K562 (cell line): Measurements from ENCODE around the gene ZFYVE21. TPM values are rescaled to one million over a fixed set of nuclear protein-coding genes. Genes with fewer than 3 reads are reported as not detected.
A peak's percentile ranks its signal among the peaks of the same experiment; 100 is the strongest.

Experiments
- ATAC-seq: fragments of 200-7000 bp; cut with Tn5 transposase; 3 replicates; pipeline ENCODE4 v1.9.1; 2020; ENCODE audit warnings: moderate library complexity
- BruUV-seq: library from RNA; stranded (reverse); fragments of 400-500 nt; replicated peaks from 2 replicates; lab custom pipeline; 2021; lab: Mats Ljungman, UMichigan
- CTCF ChIA-PET: fragments of 300-600 bp; formaldehyde crosslinking; extraction: SDS; loops from one replicate; lab custom pipeline; 2021; ENCODE audit warnings: low intra/inter-chr PET ratio; lab: Yijun Ruan, JAX
- POLR2A ChIA-PET: fragments of 300-600, 350-650 bp; sonication (Branson Sonifier 250); formaldehyde crosslinking; extraction: SDS; loops from one replicate; lab custom pipeline; 2021; ENCODE audit warnings: antibody characterized with exemption, inconsistent platforms; lab: Yijun Ruan, JAX
- DNase-seq, 4 experiments: peaks; one replicate each; pipeline versions ENCODE4 v3.0.0 to v3.0.0-alpha.2; 2011 to 2018; ENCODE audit warnings: low spot score in 3 of 4, mixed read lengths in 3 of 4; ENCODE audit errors: extremely low read depth in 1 of 4
- FAIRE-seq: peaks from 2 replicates; lab custom pipeline; 2011; peaks lifted over from hg19 to GRCh38; lab: Jason Lieb, UNC
- H2AFZ ChIP-seq: 2 replicates; pipeline ENCODE4 v1.6.0; 2011; ENCODE audit warnings: low read depth, low read length, control low read depth, inconsistent platforms
- H3K27ac ChIP-seq: fragments of 200-600 bp; 3 replicates; pipeline ENCODE4 v1.8.0; 2011; ENCODE audit warnings: low read depth, mild to moderate bottlenecking, control low read depth, inconsistent platforms, low read length, moderate library complexity, mixed read lengths; ENCODE audit errors: extremely low read depth
- H3K27me3 ChIP-seq, 2 experiments: fragments of 300-600 bp in 1 of 2; 2 replicates in 1 of 2; 3 replicates in 1 of 2; pipeline versions ENCODE4 v1.6.0 to v1.8.0; 2011; ENCODE audit warnings: inconsistent platforms in 2 of 2, low read length in 2 of 2, mild to moderate bottlenecking in 1 of 2, mixed read lengths in 1 of 2, moderate library complexity in 1 of 2; ENCODE audit not compliant: control insufficient read depth in 2 of 2, insufficient read depth in 2 of 2
- H3K36me3 ChIP-seq: fragments of 300-600 bp; 3 replicates; pipeline ENCODE4 v1.8.0; 2011; ENCODE audit warnings: mild to moderate bottlenecking, low read length, inconsistent platforms; ENCODE audit not compliant: control insufficient read depth, insufficient read depth
- H3K4me1 ChIP-seq, 2 experiments: fragments of 200-600 bp in 1 of 2; replicated peaks in 1 of 2; 2 replicates in 1 of 2; 3 replicates in 1 of 2; pipeline versions ENCODE4 v1.5.1 to v1.8.0; 2011; ENCODE audit warnings: inconsistent platforms in 2 of 2, low read length in 2 of 2, mild to moderate bottlenecking in 1 of 2, mixed read lengths in 1 of 2, moderate library complexity in 1 of 2; ENCODE audit not compliant: control insufficient read depth in 2 of 2, insufficient read depth in 2 of 2
- H3K4me2 ChIP-seq: 2 replicates; pipeline ENCODE4 v1.6.1; 2011; ENCODE audit warnings: low read length, control low read depth, inconsistent platforms, mixed read lengths; ENCODE audit not compliant: insufficient read depth
- H3K4me3 ChIP-seq: fragments of 200-600 bp; sonication (generic), shearing (Covaris generic); 2 replicates; pipeline ENCODE4 v1.5.1; 2016; ENCODE audit warnings: control low read depth, inconsistent platforms
- H3K79me2 ChIP-seq: fragments of 200-600 bp; 3 replicates; pipeline ENCODE4 v1.8.0; 2011; ENCODE audit warnings: low read length, inconsistent platforms; ENCODE audit not compliant: control insufficient read depth, insufficient read depth
- H3K9ac ChIP-seq, 2 experiments: 2 replicates each; pipeline versions ENCODE4 v1.6.0 to v1.6.1; 2011; ENCODE audit warnings: low read depth in 2 of 2, low read length in 2 of 2, control low read depth in 1 of 2, inconsistent platforms in 1 of 2, mild to moderate bottlenecking in 1 of 2, mixed read lengths in 1 of 2; ENCODE audit not compliant: insufficient read depth in 1 of 2
- H3K9me1 ChIP-seq: one replicate; pipeline ENCODE4 v1.6.0; 2011; ENCODE audit warnings: inconsistent platforms, mild to moderate bottlenecking, low read length, moderate library complexity; ENCODE audit not compliant: control insufficient read depth, insufficient read depth
- H3K9me3 ChIP-seq: replicated peaks from 2 replicates; pipeline ENCODE4 v1.5.1; 2011; ENCODE audit warnings: low read depth, low read length, inconsistent platforms; ENCODE audit not compliant: control insufficient read depth, insufficient read depth
- H4K20me1 ChIP-seq: replicated peaks from 2 replicates; pipeline ENCODE4 v1.6.1; 2011; ENCODE audit warnings: low read length, inconsistent platforms, mixed read lengths; ENCODE audit not compliant: control insufficient read depth, insufficient read depth
- EWSR1 ChIP-seq: fragments of 450-650 bp; IDR thresholded peaks from 2 replicates; pipeline ENCODE4 v1.6.1; 2018; ENCODE audit warnings: borderline replicate concordance, mild to moderate bottlenecking, low read depth, moderate library complexity; ENCODE audit not compliant: partially characterized antibody
- FUS ChIP-seq: fragments of 200-400 bp; formaldehyde crosslinking; optimal IDR thresholded peaks from 2 replicates; pipeline ENCODE3; 2017; ENCODE audit warnings: low read depth, low read length
- NRF1 ChIP-seq, 2 experiments: fragments of 450-650 bp; IDR thresholded peaks in 1 of 2; conservative IDR thresholded peaks in 1 of 2; 2 replicates each; pipeline ENCODE4 v1.6.1; 2014; ENCODE audit warnings: mild to moderate bottlenecking in 2 of 2
- POLR2B ChIP-seq: fragments of 450-650 bp; IDR thresholded peaks from 2 replicates; pipeline ENCODE4 v1.6.1; 2018; ENCODE audit warnings: low read depth; ENCODE audit not compliant: partially characterized antibody
- SMAD1 ChIP-seq: fragments of 150-350 bp; IDR thresholded peaks from 2 replicates; pipeline ENCODE4 v1.6.1; 2014; ENCODE audit warnings: low read length, low read depth; ENCODE audit not compliant: partially characterized antibody
- TCF3 ChIP-seq: sonication (generic); formaldehyde crosslinking; IDR thresholded peaks from 2 replicates; pipeline ENCODE4 v1.4.0; 2020; ENCODE audit warnings: mild to moderate bottlenecking, missing genetic modification reagents
- ZNF133 ChIP-seq: fragments of 250-450 bp; sonication (Bioruptor Pico); IDR thresholded peaks from 2 replicates; pipeline ENCODE4 v1.4.0; 2020; ENCODE audit warnings: mild to moderate bottlenecking
- ZNF551 ChIP-seq: fragments of 250-450 bp; sonication (Bioruptor Pico); IDR thresholded peaks from 2 replicates; pipeline ENCODE4 v1.5.0; 2021; ENCODE audit warnings: mild to moderate bottlenecking, moderate library complexity
- ZNF57 ChIP-seq: fragments of 450-650 bp; formaldehyde crosslinking; IDR thresholded peaks from 2 replicates; pipeline ENCODE4 v1.4.0; 2020; ENCODE audit warnings: mild to moderate bottlenecking, moderate library complexity
- ZNF707 ChIP-seq: fragments of 250-450 bp; sonication (Bioruptor Pico); conservative IDR thresholded peaks from 2 replicates; pipeline ENCODE4 v1.8.0; 2022; ENCODE audit warnings: inconsistent platforms, mild to moderate bottlenecking, moderate library complexity
- WGBS: fragments of 100-300 bp; shearing (Covaris generic); methylation state at CpG from one replicate; pipeline ENCODE4 v1.1.6; 2016; ENCODE audit warnings: low coverage, mixed read lengths; ENCODE audit not compliant: insufficient coverage; ENCODE audit errors: missing lambda C conversion rate; 5-methylcytosine and 5-hydroxymethylcytosine counted together
- in situ Hi-C: fragments of 300-500 bp; cut with MboI; formaldehyde crosslinking; loops from 4 replicates; pipeline ENCODE4 v1.15.0; 2018; ENCODE audit warnings: inconsistent platforms, mixed read lengths
- intact Hi-C: fragments of 100-400 bp; cut with micrococcal nuclease; formaldehyde crosslinking; loops from 2 replicates; pipeline ENCODE4 v1.14.2; 2022
- polyA plus RNA-seq, 8 experiments: library from polyadenylated mRNA; depleted of rRNA in 4 of 8; stranded (reverse) in 5 of 8; unstranded in 3 of 8; fragments of >200 nt; fragmentation: Nextera tagmentation in 2 of 8; fragmentation: Illumina TruSeq in 1 of 8; extraction: Ambion mirVana in 2 of 8; extraction: Trizol in 1 of 8; gene quantifications; 2 replicates each; pipeline versions ENCODE4 v1.2.1 to v1.2.3, GENCODE V29; 2011 to 2014; ENCODE audit warnings: inconsistent platforms in 1 of 8, missing spikeins in 1 of 8
- total RNA-seq, 7 experiments: library from RNA; depleted of rRNA in 6 of 7; stranded (reverse); fragments of >200 nt in 6 of 7; fragmentation: Illumina TruSeq in 2 of 7; extraction: Trizol in 2 of 7; gene quantifications; 2 replicates each; pipeline versions ENCODE4 v1.2.1 to v1.2.3, GENCODE V29; 2011 to 2021; ENCODE audit warnings: low replicate concordance in 1 of 7
- TF ChIP-seq, protein P1 (sequence below): sonication (generic); formaldehyde crosslinking; IDR thresholded peaks from 2 replicates; pipeline ENCODE4 v1.8.1; 2022; ENCODE audit warnings: missing genetic modification reagents
- TF ChIP-seq, protein P2 (sequence below): sonication (generic); formaldehyde crosslinking; IDR thresholded peaks from 2 replicates; pipeline ENCODE4 v1.8.1; 2023; ENCODE audit warnings: mild to moderate bottlenecking, missing genetic modification reagents
- TF ChIP-seq, protein P3 (sequence below): fragments of 250-450 bp; sonication (Bioruptor Pico); IDR thresholded peaks from 2 replicates; pipeline ENCODE4 v1.8.0; 2021; ENCODE audit warnings: moderate library complexity, mild to moderate bottlenecking, inconsistent platforms

Gene ZFYVE21
- total and polyA plus RNA-seq, 9 of the 15 experiments (the other 6 are each of a cell fraction or from before 2014, with no cell fraction given), result 0.90 to 23.1 (median 15.6) TPM

DNA sequence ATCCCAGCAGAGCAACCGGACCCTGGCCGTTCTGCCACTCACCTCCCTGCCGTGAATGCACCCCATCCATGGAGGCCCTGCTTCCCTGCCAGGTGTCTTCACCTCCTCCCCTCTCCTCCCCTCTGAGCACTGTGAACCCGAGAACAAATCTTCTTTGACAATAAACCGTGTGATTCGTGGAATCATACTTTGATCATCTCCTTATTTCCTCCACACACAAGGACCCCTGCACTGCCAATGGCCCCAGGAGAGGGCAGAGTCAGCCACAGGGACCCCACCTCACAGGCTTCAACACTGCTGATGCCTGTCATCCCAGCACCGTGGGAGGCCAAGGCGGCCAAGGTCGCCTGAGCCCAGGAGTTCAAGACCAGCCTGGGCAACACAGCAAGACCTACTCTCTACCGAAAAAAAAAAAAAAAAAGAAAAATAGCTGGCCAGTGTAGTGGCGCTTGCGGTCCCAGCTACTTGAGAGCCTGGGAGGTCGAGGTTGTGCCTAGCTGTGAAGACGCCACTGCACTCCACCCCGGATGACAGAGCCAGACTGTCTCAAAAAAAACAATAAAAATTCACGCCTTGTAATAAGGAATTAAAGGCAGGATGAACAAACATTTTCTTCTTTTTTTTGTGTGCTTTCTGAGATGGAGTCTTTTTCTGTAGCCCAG is 1.4 kb upstream of the ZFYVE21 start:
- H3K9ac ChIP-seq, result peak overlapping the region; percentile 78 to 97
- BruUV-seq, result TSS peak; percentile 77
- DNase-seq (no peak), ATAC-seq (no peak), FAIRE-seq (no peak)
- 0 out of 2 replicates have a peak, but pooled peaks cover 2% of the 10 kb centered on the region for H4K20me1 ChIP-seq
- no peaks in the 10 kb centered on the region for H3K9me1 ChIP-seq
- ChIA-PET POLR2A (interaction anchor here (0.6 to 1.7 kb wide), 5 partner anchors 9 to 423 kb away, joined by 3 to 6 read pairs (median 3); no protein-coding TSS in a partner anchor), CTCF (no interaction called here)
- no peak overlapping the region for H2AFZ ChIP-seq
- H3K4me2 ChIP-seq, result peak overlapping the region; percentile 70
- 11% methylated on average over 9 of the region's 16 CpGs for WGBS
- H3K27ac ChIP-seq, result peak overlapping the region; percentile 87; the same call in 2 of the 3 replicates
- TF ChIP-seq NRF1 (conservative IDR thresholded peaks at IDR 0.05 in 1 of 2, IDR thresholded peaks at IDR 0.05 in 1 of 2), result no peak
- TF ChIP-seq, protein P1, sequence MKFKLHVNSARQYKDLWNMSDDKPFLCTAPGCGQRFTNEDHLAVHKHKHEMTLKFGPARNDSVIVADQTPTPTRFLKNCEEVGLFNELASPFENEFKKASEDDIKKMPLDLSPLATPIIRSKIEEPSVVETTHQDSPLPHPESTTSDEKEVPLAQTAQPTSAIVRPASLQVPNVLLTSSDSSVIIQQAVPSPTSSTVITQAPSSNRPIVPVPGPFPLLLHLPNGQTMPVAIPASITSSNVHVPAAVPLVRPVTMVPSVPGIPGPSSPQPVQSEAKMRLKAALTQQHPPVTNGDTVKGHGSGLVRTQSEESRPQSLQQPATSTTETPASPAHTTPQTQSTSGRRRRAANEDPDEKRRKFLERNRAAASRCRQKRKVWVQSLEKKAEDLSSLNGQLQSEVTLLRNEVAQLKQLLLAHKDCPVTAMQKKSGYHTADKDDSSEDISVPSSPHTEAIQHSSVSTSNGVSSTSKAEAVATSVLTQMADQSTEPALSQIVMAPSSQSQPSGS (CRISPR knock-in tag), result no peak
- no peak for TF ChIP-seq SMAD1
- TF ChIP-seq EWSR1, result no peak
- TF ChIP-seq, protein P2, sequence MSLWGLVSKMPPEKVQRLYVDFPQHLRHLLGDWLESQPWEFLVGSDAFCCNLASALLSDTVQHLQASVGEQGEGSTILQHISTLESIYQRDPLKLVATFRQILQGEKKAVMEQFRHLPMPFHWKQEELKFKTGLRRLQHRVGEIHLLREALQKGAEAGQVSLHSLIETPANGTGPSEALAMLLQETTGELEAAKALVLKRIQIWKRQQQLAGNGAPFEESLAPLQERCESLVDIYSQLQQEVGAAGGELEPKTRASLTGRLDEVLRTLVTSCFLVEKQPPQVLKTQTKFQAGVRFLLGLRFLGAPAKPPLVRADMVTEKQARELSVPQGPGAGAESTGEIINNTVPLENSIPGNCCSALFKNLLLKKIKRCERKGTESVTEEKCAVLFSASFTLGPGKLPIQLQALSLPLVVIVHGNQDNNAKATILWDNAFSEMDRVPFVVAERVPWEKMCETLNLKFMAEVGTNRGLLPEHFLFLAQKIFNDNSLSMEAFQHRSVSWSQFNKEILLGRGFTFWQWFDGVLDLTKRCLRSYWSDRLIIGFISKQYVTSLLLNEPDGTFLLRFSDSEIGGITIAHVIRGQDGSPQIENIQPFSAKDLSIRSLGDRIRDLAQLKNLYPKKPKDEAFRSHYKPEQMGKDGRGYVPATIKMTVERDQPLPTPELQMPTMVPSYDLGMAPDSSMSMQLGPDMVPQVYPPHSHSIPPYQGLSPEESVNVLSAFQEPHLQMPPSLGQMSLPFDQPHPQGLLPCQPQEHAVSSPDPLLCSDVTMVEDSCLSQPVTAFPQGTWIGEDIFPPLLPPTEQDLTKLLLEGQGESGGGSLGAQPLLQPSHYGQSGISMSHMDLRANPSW (CRISPR knock-in tag), result no peak
- no peak for TF ChIP-seq ZNF551
- no peak for TF ChIP-seq FUS
- TF ChIP-seq ZNF57 (CRISPR knock-in tag), result no peak
- no peak for TF ChIP-seq ZNF707 (CRISPR knock-in tag)
- no peak for TF ChIP-seq POLR2B
- TF ChIP-seq, protein P3, sequence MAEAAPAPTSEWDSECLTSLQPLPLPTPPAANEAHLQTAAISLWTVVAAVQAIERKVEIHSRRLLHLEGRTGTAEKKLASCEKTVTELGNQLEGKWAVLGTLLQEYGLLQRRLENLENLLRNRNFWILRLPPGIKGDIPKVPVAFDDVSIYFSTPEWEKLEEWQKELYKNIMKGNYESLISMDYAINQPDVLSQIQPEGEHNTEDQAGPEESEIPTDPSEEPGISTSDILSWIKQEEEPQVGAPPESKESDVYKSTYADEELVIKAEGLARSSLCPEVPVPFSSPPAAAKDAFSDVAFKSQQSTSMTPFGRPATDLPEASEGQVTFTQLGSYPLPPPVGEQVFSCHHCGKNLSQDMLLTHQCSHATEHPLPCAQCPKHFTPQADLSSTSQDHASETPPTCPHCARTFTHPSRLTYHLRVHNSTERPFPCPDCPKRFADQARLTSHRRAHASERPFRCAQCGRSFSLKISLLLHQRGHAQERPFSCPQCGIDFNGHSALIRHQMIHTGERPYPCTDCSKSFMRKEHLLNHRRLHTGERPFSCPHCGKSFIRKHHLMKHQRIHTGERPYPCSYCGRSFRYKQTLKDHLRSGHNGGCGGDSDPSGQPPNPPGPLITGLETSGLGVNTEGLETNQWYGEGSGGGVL, result no peak
- no peak for TF ChIP-seq ZNF133 (CRISPR knock-in tag)
- no peak for TF ChIP-seq TCF3
- no peaks in the 10 kb centered on the region for H3K27me3 ChIP-seq
- H3K79me2 ChIP-seq, result peaks cover 65% of the 10 kb centered on the region
- H3K4me1 ChIP-seq, result peaks cover 29 to 60% of the 10 kb centered on the region in 2 experiments; a peak in 4 of 5 replicates
- peak overlapping the region; percentile 68 for H3K4me3 ChIP-seq
- intact Hi-C loops (no loop called here), in situ Hi-C loops (no loop called here)
- H3K36me3 ChIP-seq, result peaks cover 50% of the 10 kb centered on the region; the same call in 2 of the 3 replicates
- no peaks in the 10 kb centered on the region for H3K9me3 ChIP-seq
